H9 (cell line): Measurements from ENCODE around the gene HOXC11. TPM values are rescaled to one million over a fixed set of nuclear protein-coding genes. Genes with fewer than 3 reads are reported as not detected.
A peak's percentile ranks its signal among the peaks of the same experiment; 100 is the strongest.

ENCODE experiments used
- DNase-seq: peaks from one replicate; pipeline ENCODE4 v3.0.0-alpha.2; 2017
- H2AFZ ChIP-seq: one replicate; pipeline ENCODE4 v1.6.1; 2013; ENCODE audit warnings: mild to moderate bottlenecking, low read length, control low read depth, moderate library complexity
- H2AK5ac ChIP-seq: 2 replicates; pipeline ENCODE4 v1.6.1; 2013; ENCODE audit warnings: low read length, control low read depth, mixed read lengths; ENCODE audit not compliant: insufficient read length
- H2BK120ac ChIP-seq: one replicate; pipeline ENCODE4 v1.6.1; 2013; ENCODE audit warnings: low read depth, mild to moderate bottlenecking, low read length, control low read depth, inconsistent platforms; ENCODE audit not compliant: poor library complexity, severe bottlenecking
- H2BK12ac ChIP-seq: 2 replicates; pipeline ENCODE4 v1.6.1; 2013; ENCODE audit warnings: low read length, control low read depth, mixed read lengths, low read depth; ENCODE audit not compliant: insufficient read length
- H2BK15ac ChIP-seq: 2 replicates; pipeline ENCODE4 v1.6.1; 2013; ENCODE audit warnings: low read depth, low read length, control low read depth
- H2BK20ac ChIP-seq: one replicate; pipeline ENCODE4 v1.6.1; 2013; ENCODE audit warnings: low read depth, mild to moderate bottlenecking, low read length, control low read depth, inconsistent platforms; ENCODE audit not compliant: poor library complexity, severe bottlenecking
- H2BK5ac ChIP-seq: 2 replicates; pipeline ENCODE4 v1.6.1; 2013; ENCODE audit warnings: low read length, control low read depth, mixed read lengths; ENCODE audit not compliant: insufficient read length
- H3K14ac ChIP-seq: 2 replicates; pipeline ENCODE4 v1.6.1; 2013; ENCODE audit warnings: low read length, control low read depth; ENCODE audit not compliant: insufficient read depth
- H3K18ac ChIP-seq: 2 replicates; pipeline ENCODE4 v1.6.1; 2013; ENCODE audit warnings: low read depth, mild to moderate bottlenecking, mixed read lengths, low read length, control low read depth; ENCODE audit not compliant: insufficient read length
- H3K23ac ChIP-seq: 2 replicates; pipeline ENCODE4 v1.6.1; 2013; ENCODE audit warnings: low read length, control low read depth, mixed read lengths, low read depth; ENCODE audit not compliant: insufficient read length
- H3K23me2 ChIP-seq: 2 replicates; pipeline ENCODE4 v1.6.1; 2013; ENCODE audit warnings: low read depth, mild to moderate bottlenecking, mixed read lengths, low read length, control low read depth; ENCODE audit not compliant: insufficient read length, poor library complexity, severe bottlenecking
- H3K27ac ChIP-seq: 2 replicates; pipeline ENCODE4 v1.5.1; 2013; ENCODE audit warnings: low read length, control low read depth, mixed read lengths, low read depth; ENCODE audit not compliant: insufficient read length
- H3K27me3 ChIP-seq: 2 replicates; pipeline ENCODE4 v1.6.1; 2013; ENCODE audit warnings: low read length, control low read depth, inconsistent platforms; ENCODE audit not compliant: insufficient read depth
- H3K4ac ChIP-seq: 2 replicates; pipeline ENCODE4 v1.6.1; 2013; ENCODE audit warnings: low read depth, mild to moderate bottlenecking, control low read depth, inconsistent platforms, low read length, moderate library complexity
- H3K4me1 ChIP-seq: 2 replicates; pipeline ENCODE4 v1.6.1; 2013; ENCODE audit warnings: low read length, control low read depth, inconsistent platforms; ENCODE audit not compliant: insufficient read depth
- H3K4me2 ChIP-seq: 2 replicates; pipeline ENCODE4 v1.6.1; 2013; ENCODE audit warnings: low read length, control low read depth, mixed read lengths; ENCODE audit not compliant: insufficient read length, insufficient read depth
- H3K56ac ChIP-seq: 2 replicates; pipeline ENCODE4 v1.6.1; 2013; ENCODE audit warnings: low read depth, mild to moderate bottlenecking, mixed read lengths, low read length, control low read depth; ENCODE audit not compliant: insufficient read length
- H3K79me1 ChIP-seq: 2 replicates; pipeline ENCODE4 v1.6.1; 2013; ENCODE audit warnings: low read depth, mild to moderate bottlenecking, moderate library complexity, low read length, control low read depth, inconsistent platforms; ENCODE audit not compliant: insufficient read depth, poor library complexity, severe bottlenecking
- H3K79me2 ChIP-seq: 2 replicates; pipeline ENCODE4 v1.6.1; 2013; ENCODE audit warnings: low read length, control low read depth, inconsistent platforms; ENCODE audit not compliant: insufficient read depth
- H3K9ac ChIP-seq: 2 replicates; pipeline ENCODE4 v1.6.1; 2013; ENCODE audit warnings: low read length, control low read depth, mixed read lengths; ENCODE audit not compliant: insufficient read length; ENCODE audit errors: extremely low read depth
- H3K9me3 ChIP-seq: one replicate; pipeline ENCODE4 v1.6.1; 2013; ENCODE audit warnings: low read depth, low read length, inconsistent platforms; ENCODE audit not compliant: control insufficient read depth
- H3T11ph ChIP-seq: one replicate; pipeline ENCODE4 v1.6.1; 2013; ENCODE audit warnings: mild to moderate bottlenecking, low read length, control low read depth, inconsistent platforms
- H4K20me1 ChIP-seq: one replicate; pipeline ENCODE4 v1.6.1; 2013; ENCODE audit not compliant: control insufficient read depth, insufficient read length, insufficient read depth
- H4K5ac ChIP-seq: 2 replicates; pipeline ENCODE4 v1.6.1; 2013; ENCODE audit warnings: low read depth, mild to moderate bottlenecking, mixed read lengths, low read length, control low read depth; ENCODE audit not compliant: insufficient read length
- H4K8ac ChIP-seq: replicated peaks from 2 replicates; pipeline ENCODE4 v1.6.1; 2013; ENCODE audit warnings: low read length, control low read depth, mixed read lengths, low read depth; ENCODE audit not compliant: insufficient read length
- H4K91ac ChIP-seq: 2 replicates; pipeline ENCODE4 v1.6.1; 2013; ENCODE audit warnings: low read depth, mild to moderate bottlenecking, moderate library complexity, mixed read lengths, low read length, control low read depth; ENCODE audit not compliant: insufficient read length
- H3K27ac Mint-ChIP-seq, 3 experiments: 2 replicates in 2 of 3; 3 replicates in 1 of 3; pipeline ENCODE4 v1.8.0; 2020 to 2021; ENCODE audit warnings: mixed read lengths in 3 of 3, mild to moderate bottlenecking in 1 of 3, moderate library complexity in 1 of 3
- H3K27me3 Mint-ChIP-seq: 2 replicates; pipeline ENCODE4 v1.8.0; 2021; ENCODE audit warnings: low read depth, mild to moderate bottlenecking, moderate library complexity, mixed read lengths
- H3K36me3 Mint-ChIP-seq, 3 experiments: 2 replicates in 2 of 3; 3 replicates in 1 of 3; pipeline ENCODE4 v1.8.0; 2020 to 2021; ENCODE audit warnings: low read depth in 3 of 3, mixed read lengths in 3 of 3; ENCODE audit not compliant: insufficient read depth in 1 of 3
- H3K4me1 Mint-ChIP-seq, 2 experiments: 2 replicates each; pipeline ENCODE4 v1.8.0; 2020; ENCODE audit warnings: mixed read lengths in 2 of 2
- H3K4me3 Mint-ChIP-seq, 2 experiments: 2 replicates in 1 of 2; 3 replicates in 1 of 2; pipeline ENCODE4 v1.8.0; 2020 to 2021; ENCODE audit warnings: mild to moderate bottlenecking in 2 of 2, mixed read lengths in 2 of 2, moderate library complexity in 1 of 2
- H3K9me3 Mint-ChIP-seq, 2 experiments: 2 replicates in 1 of 2; 3 replicates in 1 of 2; pipeline ENCODE4 v1.8.0; 2020; ENCODE audit warnings: mild to moderate bottlenecking in 2 of 2, mixed read lengths in 2 of 2, moderate library complexity in 1 of 2
- WGBS: extraction: QIAGEN DNeasy Blood & Tissue Kit; methylation state at CpG from one replicate; pipeline ENCODE4 v1.1.7; 2013; ENCODE audit warnings: missing lambda C conversion rate, low lambda C conversion rate, mixed read lengths; ENCODE audit not compliant: insufficient read length; ENCODE audit errors: extremely low coverage; 5-methylcytosine and 5-hydroxymethylcytosine counted together
- total RNA-seq: library from RNA; stranded (reverse); gene quantifications from 2 replicates; pipeline ENCODE4 v1.2.1, GENCODE V29; 2021
- TF ChIP-seq, protein P1 (sequence below): fragments of 200-600 bp; sonication (generic); conservative IDR thresholded peaks from 3 replicates; pipeline ENCODE4 v1.8.0; 2021; ENCODE audit warnings: antibody characterized with exemption, mild to moderate bottlenecking

The HOXC11 gene
- total RNA-seq, 1 experiment from 2014 or later = not detected

- TF ChIP-seq, protein P1, sequence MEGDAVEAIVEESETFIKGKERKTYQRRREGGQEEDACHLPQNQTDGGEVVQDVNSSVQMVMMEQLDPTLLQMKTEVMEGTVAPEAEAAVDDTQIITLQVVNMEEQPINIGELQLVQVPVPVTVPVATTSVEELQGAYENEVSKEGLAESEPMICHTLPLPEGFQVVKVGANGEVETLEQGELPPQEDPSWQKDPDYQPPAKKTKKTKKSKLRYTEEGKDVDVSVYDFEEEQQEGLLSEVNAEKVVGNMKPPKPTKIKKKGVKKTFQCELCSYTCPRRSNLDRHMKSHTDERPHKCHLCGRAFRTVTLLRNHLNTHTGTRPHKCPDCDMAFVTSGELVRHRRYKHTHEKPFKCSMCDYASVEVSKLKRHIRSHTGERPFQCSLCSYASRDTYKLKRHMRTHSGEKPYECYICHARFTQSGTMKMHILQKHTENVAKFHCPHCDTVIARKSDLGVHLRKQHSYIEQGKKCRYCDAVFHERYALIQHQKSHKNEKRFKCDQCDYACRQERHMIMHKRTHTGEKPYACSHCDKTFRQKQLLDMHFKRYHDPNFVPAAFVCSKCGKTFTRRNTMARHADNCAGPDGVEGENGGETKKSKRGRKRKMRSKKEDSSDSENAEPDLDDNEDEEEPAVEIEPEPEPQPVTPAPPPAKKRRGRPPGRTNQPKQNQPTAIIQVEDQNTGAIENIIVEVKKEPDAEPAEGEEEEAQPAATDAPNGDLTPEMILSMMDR = peak; percentile 25; the same call in 1 of the 3 replicates
- H3K14ac ChIP-seq = no peak overlapping the region
- Mint-ChIP-seq H3K36me3 (no peaks in the 10 kb centered on the region; a peak in 2 of 7 replicates), H3K27ac (no peak overlapping the region), H3K9me3 (peaks cover 0 to 9% of the 10 kb centered on the region in 2 experiments; a peak in 3 of 5 replicates), H3K4me1 (peaks cover 6 to 20% of the 10 kb centered on the region in 2 experiments; a peak in 3 of 4 replicates), H3K4me3 (no peak overlapping the region; a peak in 1 of 5 replicates), H3K27me3 (peaks cover 99% of the 10 kb centered on the region)
- no peak for DNase-seq
- no peak overlapping the region for H3K9ac ChIP-seq
- H3K4me1 ChIP-seq = no peaks in the 10 kb centered on the region
- H2BK5ac ChIP-seq = no peak overlapping the region
- no peak overlapping the region for H3K27ac ChIP-seq
- no peak overlapping the region for H3K23ac ChIP-seq
- H3K27me3 ChIP-seq = peaks cover 99% of the 10 kb centered on the region
- no peak overlapping the region for H2BK120ac ChIP-seq
- H3K4me2 ChIP-seq = no peak overlapping the region
- H4K8ac ChIP-seq = no peak overlapping the region
- H2AK5ac ChIP-seq = no peak overlapping the region
- H4K5ac ChIP-seq = no peak overlapping the region
- no CpG with 5 or more reads among the region's 13 CpGs for WGBS
- H4K20me1 ChIP-seq = no peaks in the 10 kb centered on the region
- H2BK12ac ChIP-seq = no peak overlapping the region
- no peak overlapping the region for H2BK15ac ChIP-seq
- no peak overlapping the region for H3K4ac ChIP-seq
- no peaks in the 10 kb centered on the region for H3K9me3 ChIP-seq
- no peaks in the 10 kb centered on the region for H3K79me1 ChIP-seq
- H3T11ph ChIP-seq = no peak overlapping the region
- H4K91ac ChIP-seq = no peak overlapping the region
- no peak overlapping the region for H3K56ac ChIP-seq
- no peaks in the 10 kb centered on the region for H3K79me2 ChIP-seq
- H2AFZ ChIP-seq = no peak overlapping the region
- H3K23me2 ChIP-seq = no peaks in the 10 kb centered on the region
- H2BK20ac ChIP-seq = no peak overlapping the region
- H3K18ac ChIP-seq = no peak overlapping the region
These were observed 20.6 kb upstream of the HOXC11 start for GRCh38 chr12:53952335-53952694.
